RWPE2 (cell line): ENCODE measurements around the gene RAB26.

Source experiments
- ATAC-seq: fragments of 200-7000 bp; cut with Tn5 transposase; 3 replicates; pipeline ENCODE4 v1.9.1; 2021; ENCODE audit warnings: low read depth
- DNase-seq: peaks from one replicate; pipeline ENCODE4 v3.0.0-alpha.2; 2020; ENCODE audit warnings: low spot score
- H3K27ac ChIP-seq: fragments of 450-650 bp; 2 replicates; pipeline ENCODE4 v1.5.1; 2017; ENCODE audit warnings: mild to moderate bottlenecking; ENCODE audit not compliant: poor library complexity, severe bottlenecking
- H3K27me3 ChIP-seq: fragments of 250-450 bp; sonication (Bioruptor Pico); 2 replicates; pipeline ENCODE4 v1.5.1; 2021; ENCODE audit warnings: mild to moderate bottlenecking, moderate library complexity; ENCODE audit not compliant: insufficient read depth, poor library complexity, severe bottlenecking
- H3K36me3 ChIP-seq: fragments of 250-450 bp; sonication (Bioruptor Pico); 2 replicates; pipeline ENCODE4 v1.5.1; 2020; ENCODE audit warnings: low read depth, mild to moderate bottlenecking, moderate library complexity
- H3K4me1 ChIP-seq: fragments of 250-450 bp; sonication (Bioruptor Pico); 2 replicates; pipeline ENCODE4 v1.5.1; 2021; ENCODE audit warnings: mild to moderate bottlenecking, moderate library complexity; ENCODE audit not compliant: insufficient read depth, poor library complexity, severe bottlenecking
- H3K4me3 ChIP-seq: fragments of 250-450 bp; sonication (Bioruptor Pico); 2 replicates; pipeline ENCODE4 v1.5.1; 2021; ENCODE audit warnings: mild to moderate bottlenecking, moderate library complexity; ENCODE audit not compliant: severe bottlenecking
- H3K9me3 ChIP-seq: fragments of 250-450 bp; sonication (Bioruptor Pico); 2 replicates; pipeline ENCODE4 v1.5.1; 2021; ENCODE audit warnings: mild to moderate bottlenecking, moderate library complexity; ENCODE audit not compliant: severe bottlenecking
- TF ChIP-seq, protein P1 (sequence below): fragments of 450-650 bp; IDR thresholded peaks from one replicate; pipeline ENCODE4 v1.5.1; 2017; ENCODE audit warnings: mild to moderate bottlenecking, moderate library complexity; ENCODE audit not compliant: poor library complexity, severe bottlenecking

RAB26 gene

DNA sequence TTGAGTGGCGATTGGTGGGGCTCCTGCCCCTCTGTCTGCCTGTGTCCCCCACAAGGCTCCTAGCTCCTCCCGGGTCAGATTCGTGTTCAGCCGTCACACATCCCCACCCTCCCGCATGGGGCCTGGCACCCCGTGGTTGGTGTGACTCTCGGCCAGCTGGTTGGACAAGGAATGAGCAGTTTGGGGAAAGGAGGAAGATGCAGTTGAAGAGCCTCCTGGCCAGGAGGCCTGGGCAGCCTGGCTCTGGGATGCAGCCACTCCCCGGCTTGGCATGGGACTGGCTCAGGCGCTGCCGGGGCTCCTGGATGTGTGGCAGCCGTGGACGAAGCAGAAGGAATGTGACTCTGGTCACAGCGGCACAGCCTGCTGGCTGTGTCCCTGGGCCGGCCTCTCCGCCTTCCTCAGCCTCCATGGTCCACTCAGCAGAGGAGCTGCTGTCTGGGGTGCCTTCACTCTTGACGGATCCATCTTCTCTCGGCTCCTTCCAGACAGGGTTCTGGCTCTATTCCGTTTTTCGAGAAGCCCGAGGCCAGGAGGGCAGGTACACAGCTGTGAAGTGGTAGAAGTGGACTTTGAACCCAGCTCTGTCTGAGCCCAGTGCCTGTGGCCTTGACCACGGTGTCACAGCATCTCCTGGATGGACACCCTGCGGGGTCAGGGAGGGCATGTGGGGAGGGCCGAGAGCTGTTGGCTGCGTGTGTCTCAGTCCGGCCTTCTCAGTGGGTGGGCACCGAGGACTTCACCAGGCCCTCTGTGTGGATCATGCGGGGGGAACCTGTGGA, 9.2 kb downstream of the RAB26 start:
- ATAC-seq: no peak
- H3K4me1 ChIP-seq: peaks cover 40% of the 10 kb centered on the region
- DNase-seq: no peak
- peak overlapping the region; percentile 93 for H3K27ac ChIP-seq
- TF ChIP-seq, protein P1, sequence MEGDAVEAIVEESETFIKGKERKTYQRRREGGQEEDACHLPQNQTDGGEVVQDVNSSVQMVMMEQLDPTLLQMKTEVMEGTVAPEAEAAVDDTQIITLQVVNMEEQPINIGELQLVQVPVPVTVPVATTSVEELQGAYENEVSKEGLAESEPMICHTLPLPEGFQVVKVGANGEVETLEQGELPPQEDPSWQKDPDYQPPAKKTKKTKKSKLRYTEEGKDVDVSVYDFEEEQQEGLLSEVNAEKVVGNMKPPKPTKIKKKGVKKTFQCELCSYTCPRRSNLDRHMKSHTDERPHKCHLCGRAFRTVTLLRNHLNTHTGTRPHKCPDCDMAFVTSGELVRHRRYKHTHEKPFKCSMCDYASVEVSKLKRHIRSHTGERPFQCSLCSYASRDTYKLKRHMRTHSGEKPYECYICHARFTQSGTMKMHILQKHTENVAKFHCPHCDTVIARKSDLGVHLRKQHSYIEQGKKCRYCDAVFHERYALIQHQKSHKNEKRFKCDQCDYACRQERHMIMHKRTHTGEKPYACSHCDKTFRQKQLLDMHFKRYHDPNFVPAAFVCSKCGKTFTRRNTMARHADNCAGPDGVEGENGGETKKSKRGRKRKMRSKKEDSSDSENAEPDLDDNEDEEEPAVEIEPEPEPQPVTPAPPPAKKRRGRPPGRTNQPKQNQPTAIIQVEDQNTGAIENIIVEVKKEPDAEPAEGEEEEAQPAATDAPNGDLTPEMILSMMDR: no peak
- no peaks in the 10 kb centered on the region for H3K27me3 ChIP-seq
- H3K9me3 ChIP-seq: no peaks in the 10 kb centered on the region
- H3K36me3 ChIP-seq: peaks cover 28% of the 10 kb centered on the region
- H3K4me3 ChIP-seq: no peak overlapping the region

DNA sequence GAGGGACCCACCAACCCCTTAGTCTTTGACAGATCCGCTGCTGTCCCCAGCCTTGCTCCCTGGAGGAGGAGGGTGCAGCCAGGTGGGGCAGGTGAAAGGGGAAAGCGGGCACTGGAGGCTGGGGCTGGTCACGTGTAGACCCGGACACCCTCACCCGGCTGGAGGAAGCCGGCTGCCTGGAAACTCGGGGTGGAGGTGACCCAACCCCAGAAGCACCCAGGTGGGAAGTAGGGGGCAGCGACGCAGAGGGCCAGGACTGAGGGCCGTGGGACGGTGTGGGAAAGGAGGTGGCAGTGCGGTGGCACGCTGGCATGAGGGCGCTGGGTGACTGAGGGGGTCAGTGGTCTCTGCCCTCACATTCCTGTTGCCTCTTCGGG, 9.8 kb downstream of the RAB26 start:
- TF ChIP-seq, protein P1: no peak
- Histone ChIP-seq H3K4me3 (no peak overlapping the region), H3K27ac (peak overlapping the region; percentile 93), H3K4me1 (peaks cover 46% of the 10 kb centered on the region), H3K27me3 (no peaks in the 10 kb centered on the region), H3K36me3 (peaks cover 22% of the 10 kb centered on the region), H3K9me3 (no peaks in the 10 kb centered on the region)
- DNase-seq (no peak), ATAC-seq (no peak)

DNA sequence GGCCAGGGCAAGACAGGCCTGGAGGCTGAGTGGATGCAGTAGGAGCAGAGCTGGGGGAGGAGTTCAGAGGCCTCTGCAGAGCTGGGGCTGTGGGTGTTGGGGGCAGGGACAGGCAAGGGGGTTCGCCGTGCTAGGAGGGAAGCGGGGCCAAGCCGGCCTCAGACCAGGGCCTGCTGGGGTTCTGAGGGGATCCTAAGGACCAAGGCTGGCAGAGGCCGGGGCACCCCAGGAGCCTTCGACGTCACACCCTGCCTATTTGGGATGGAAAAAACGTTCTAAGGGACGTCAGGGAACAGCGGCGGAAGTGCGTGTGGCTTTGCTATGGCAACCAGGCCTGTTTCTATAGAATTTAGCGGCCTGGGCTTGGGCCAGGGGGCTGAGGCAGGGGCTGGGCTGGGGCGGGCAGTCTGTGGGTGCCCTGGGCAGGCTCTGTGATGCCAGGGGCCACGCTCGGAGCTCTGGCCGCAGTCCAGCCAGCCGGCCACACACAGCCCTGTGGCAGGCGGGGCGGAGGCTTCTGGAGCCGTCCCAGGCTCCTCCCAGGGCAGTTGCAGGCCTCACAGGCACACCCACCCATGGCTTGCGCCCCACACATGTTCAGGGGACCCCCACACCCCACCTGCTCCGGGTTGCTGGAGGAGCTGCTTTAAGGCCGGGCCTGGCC, 10.9 kb downstream of the RAB26 start:
- DNase-seq (no peak), ATAC-seq (no peak)
- TF ChIP-seq, protein P1: no peak
- Histone ChIP-seq H3K27me3 (no peaks in the 10 kb centered on the region), H3K36me3 (peaks cover 12% of the 10 kb centered on the region), H3K27ac (peak overlapping the region; percentile 93), H3K4me3 (no peak overlapping the region), H3K9me3 (no peaks in the 10 kb centered on the region), H3K4me1 (peaks cover 51% of the 10 kb centered on the region)

DNA sequence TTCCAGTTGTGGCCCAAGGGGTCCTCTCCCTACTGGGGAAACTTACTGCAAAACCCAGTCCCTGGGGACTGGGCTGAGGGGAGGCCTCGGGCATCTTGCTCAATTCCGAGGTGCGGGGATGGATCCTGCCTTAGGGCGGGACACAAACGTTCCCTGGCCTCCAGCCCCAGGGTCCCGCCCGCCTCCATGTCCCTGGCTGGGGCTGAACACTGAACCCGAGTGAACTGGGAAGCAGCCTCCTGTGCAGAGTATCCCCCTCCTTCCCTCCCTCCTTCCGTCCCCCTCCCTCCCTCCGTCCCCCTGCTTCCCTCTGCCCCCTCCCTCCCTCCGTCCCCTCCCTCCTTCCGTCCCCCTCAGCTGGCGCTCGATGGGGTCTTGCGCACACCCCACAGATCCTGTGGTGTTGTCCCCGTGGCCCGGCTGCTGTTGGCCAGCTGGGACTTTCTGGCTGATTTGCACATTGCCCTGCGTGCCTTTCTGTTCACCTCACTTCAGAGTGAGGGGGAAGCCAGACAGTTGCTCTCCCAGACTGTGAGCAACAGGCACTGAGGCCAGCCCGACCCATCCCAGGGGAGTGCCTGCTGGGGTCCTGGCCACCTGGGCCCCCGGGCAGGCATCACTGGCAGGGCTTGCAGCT, 12.6 kb downstream of the RAB26 start:
- H3K27me3 ChIP-seq: no peaks in the 10 kb centered on the region
- H3K4me3 ChIP-seq: no peak overlapping the region
- no peaks in the 10 kb centered on the region for H3K9me3 ChIP-seq
- H3K27ac ChIP-seq: peak overlapping the region; percentile 93
- TF ChIP-seq, protein P1: no peak
- 0 out of 3 replicates have a peak, but pooled peaks have one; percentile 0 for ATAC-seq
- no peak for DNase-seq
- peaks cover 8% of the 10 kb centered on the region; the same call in 1 of the 2 replicates for H3K36me3 ChIP-seq
- H3K4me1 ChIP-seq: peaks cover 51% of the 10 kb centered on the region
